ENCODE measurements around the gene ELK1.
"Not testable (repeated sequence)": the region's sequence is repeated elsewhere in the genome, so short reads cannot be mapped to it uniquely, and the experiment has no call there.

The ELK1 gene

GRCh38 chrX:47607091-47607490, 43.3 kb downstream of the ELK1 start:
- no peaks in the 10 kb centered on the region for H4K20me1 ChIP-seq (ENCODE audit: insufficient read depth, low read length)
- H3K27ac ChIP-seq (ENCODE audit: low read depth, low read length, poor library complexity, severe bottlenecking), result no peak overlapping the region
- no peak overlapping the region for H2AFZ ChIP-seq (ENCODE audit: low read length)
- H3K36me3 ChIP-seq (ENCODE audit: insufficient read depth, low read length), result no peaks in the 10 kb centered on the region
- TF ChIP-seq CTCF (IDR thresholded peaks at IDR 0.05; ENCODE audit: low read length) (no peak), EZH2 (IDR thresholded peaks at IDR 0.05; ENCODE audit: borderline replicate concordance, low read length) (no peak)
- no peaks in the 10 kb centered on the region for H3F3A ChIP-seq (ENCODE audit: insufficient read depth, low read length)
- H3K9me3 ChIP-seq (ENCODE audit: low read length), result no peaks in the 10 kb centered on the region
- no peaks in the 10 kb centered on the region for H3K27me3 ChIP-seq (ENCODE audit: insufficient read depth, low read length)
- no peak overlapping the region for H3K9ac ChIP-seq (ENCODE audit: low read length)
- no peak overlapping the region for H3K4me3 ChIP-seq (ENCODE audit: low read depth, low read length, poor library complexity, severe bottlenecking)
- no peak overlapping the region for H3K4me2 ChIP-seq (ENCODE audit: low read length)
- no peaks in the 10 kb centered on the region for H3K4me1 ChIP-seq (ENCODE audit: insufficient read depth, low read length, severe bottlenecking)
- H3K79me2 ChIP-seq (ENCODE audit: insufficient read depth, low read length), result no peaks in the 10 kb centered on the region
- no peaks in the 10 kb centered on the region for H3K9me2 ChIP-seq (ENCODE audit: low read depth, low read length)

DNA sequence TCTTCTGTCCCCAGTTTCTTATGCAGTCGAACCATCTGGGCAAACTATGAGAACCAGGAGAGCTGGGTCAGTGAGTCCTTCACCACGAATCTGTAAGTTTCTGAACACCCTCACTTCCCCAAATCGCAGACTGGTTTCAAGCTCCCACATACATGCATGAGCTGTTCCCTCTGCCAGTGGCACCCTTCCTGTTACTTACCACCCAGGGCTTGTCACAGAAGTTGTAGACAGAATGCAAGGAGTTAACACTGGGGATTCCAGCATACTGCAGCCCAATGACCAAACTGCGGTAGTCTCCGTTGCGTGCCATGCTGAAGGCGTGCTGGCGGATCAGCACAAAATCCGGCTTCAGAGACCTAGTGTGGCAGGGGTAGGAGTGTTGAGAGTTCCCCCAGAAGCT, 45.3 kb downstream of the ELK1 start:
- no peaks in the 10 kb centered on the region for H3K36me3 ChIP-seq (ENCODE audit: insufficient read depth, low read length)
- no peak overlapping the region for H3K27ac ChIP-seq (ENCODE audit: low read depth, low read length, poor library complexity, severe bottlenecking)
- no peaks in the 10 kb centered on the region for H3F3A ChIP-seq (ENCODE audit: insufficient read depth, low read length)
- no peaks in the 10 kb centered on the region for H4K20me1 ChIP-seq (ENCODE audit: insufficient read depth, low read length)
- no peak overlapping the region for H3K4me2 ChIP-seq (ENCODE audit: low read length)
- H3K9ac ChIP-seq (ENCODE audit: low read length), result no peak overlapping the region
- no peaks in the 10 kb centered on the region for H3K9me3 ChIP-seq (ENCODE audit: low read length)
- no peaks in the 10 kb centered on the region for H3K79me2 ChIP-seq (ENCODE audit: insufficient read depth, low read length)
- no peaks in the 10 kb centered on the region for H3K4me1 ChIP-seq (ENCODE audit: insufficient read depth, low read length, severe bottlenecking)
- H3K9me2 ChIP-seq (ENCODE audit: low read depth, low read length), result no peaks in the 10 kb centered on the region
- TF ChIP-seq CTCF (IDR thresholded peaks at IDR 0.05; ENCODE audit: low read length) (no peak), EZH2 (IDR thresholded peaks at IDR 0.05; ENCODE audit: borderline replicate concordance, low read length) (no peak)
- no peaks in the 10 kb centered on the region for H3K27me3 ChIP-seq (ENCODE audit: insufficient read depth, low read length)
- no peak overlapping the region for H2AFZ ChIP-seq (ENCODE audit: low read length)
- no peak overlapping the region for H3K4me3 ChIP-seq (ENCODE audit: low read depth, low read length, poor library complexity, severe bottlenecking)

DNA sequence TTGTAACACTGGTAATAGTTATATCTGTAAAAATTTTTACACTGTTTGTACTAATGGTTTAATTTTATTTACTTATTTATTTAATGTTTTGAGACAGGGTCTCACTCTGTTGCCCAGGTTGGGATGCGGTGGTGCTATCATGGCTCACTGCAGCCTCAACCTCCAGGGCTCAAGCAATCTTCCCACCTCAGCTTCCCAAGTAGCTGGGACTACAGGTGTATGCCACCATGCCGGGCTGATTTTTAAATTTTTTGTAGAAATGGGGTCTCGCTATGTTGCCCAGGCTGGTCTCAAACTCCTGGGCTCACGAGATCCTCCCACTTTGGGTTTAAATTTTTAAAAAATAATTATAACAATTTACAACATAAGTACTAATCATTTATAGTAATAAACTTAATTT, 47.2 kb downstream of the ELK1 start:
- H2AFZ ChIP-seq (ENCODE audit: low read length); H3K36me3 ChIP-seq (ENCODE audit: insufficient read depth, low read length); H3K27ac ChIP-seq (ENCODE audit: low read depth, low read length, poor library complexity, severe bottlenecking); H3K79me2 ChIP-seq (ENCODE audit: insufficient read depth, low read length); H4K20me1 ChIP-seq (ENCODE audit: insufficient read depth, low read length); H3K9me2 ChIP-seq (ENCODE audit: low read depth, low read length); H3K4me2 ChIP-seq (ENCODE audit: low read length); H3K9ac ChIP-seq (ENCODE audit: low read length); H3K27me3 ChIP-seq (ENCODE audit: insufficient read depth, low read length); H3K4me3 ChIP-seq (ENCODE audit: low read depth, low read length, poor library complexity, severe bottlenecking); H3K4me1 ChIP-seq (ENCODE audit: insufficient read depth, low read length, severe bottlenecking); H3K9me3 ChIP-seq (ENCODE audit: low read length); H3F3A ChIP-seq (ENCODE audit: insufficient read depth, low read length): not testable (repeated sequence)

- Histone ChIP-seq H3K9ac (ENCODE audit: low read length) (no peak overlapping the region), H3K4me2 (ENCODE audit: low read length) (no peak overlapping the region), H3K9me2 (ENCODE audit: low read depth, low read length) (no peaks in the 10 kb centered on the region), H3K4me1 (ENCODE audit: insufficient read depth, low read length, severe bottlenecking) (no peaks in the 10 kb centered on the region), H3K27me3 (ENCODE audit: insufficient read depth, low read length) (no peaks in the 10 kb centered on the region), H3K4me3 (ENCODE audit: low read depth, low read length, poor library complexity, severe bottlenecking) (no peak overlapping the region), H3K79me2 (ENCODE audit: insufficient read depth, low read length) (no peaks in the 10 kb centered on the region), H3K27ac (ENCODE audit: low read depth, low read length, poor library complexity, severe bottlenecking) (no peak overlapping the region), H3F3A (ENCODE audit: insufficient read depth, low read length) (no peaks in the 10 kb centered on the region), H3K9me3 (ENCODE audit: low read length) (no peaks in the 10 kb centered on the region), H3K36me3 (ENCODE audit: insufficient read depth, low read length) (no peaks in the 10 kb centered on the region), H2AFZ (ENCODE audit: low read length) (no peak overlapping the region), H4K20me1 (ENCODE audit: insufficient read depth, low read length) (no peaks in the 10 kb centered on the region)
- no peak for TF ChIP-seq EZH2 (IDR thresholded peaks at IDR 0.05; ENCODE audit: borderline replicate concordance, low read length)
- TF ChIP-seq CTCF (IDR thresholded peaks at IDR 0.05; ENCODE audit: low read length), result no peak
Measured at GRCh38 chrX:47597222-47597621, 53.1 kb downstream of the ELK1 start.

Data from OCI-LY1 (cell line).